HG03066 (cell line): ENCODE results near the gene SPATC1L.
"Not testable (repeated sequence)": the region's sequence is repeated elsewhere in the genome, so short reads cannot be mapped to it uniquely, and the experiment has no call there.

ENCODE experiments used
- ATAC-seq: cut with Tn5 transposase; IDR thresholded peaks from one replicate; pipeline ENCODE4 v1.9.1; 2021; ENCODE audit warnings: low read depth; ENCODE audit not compliant: unreplicated experiment

SPATC1L gene

GRCh38 chr21:46183910-46184624 is at the start of gene SPATC1L:
SPATC1L (minus strand) TSS chr21:46184459; CDS start chr21:46182816, 1,643 bp downstream.
- no peak for ATAC-seq

GRCh38 chr21:46229923-46230260 is 45.6 kb upstream of the SPATC1L start:
- ATAC-seq: no peak

- peak; percentile 29 for ATAC-seq
Measured at GRCh38 chr21:46229133-46229922, 45.1 kb upstream of the SPATC1L start.

- ATAC-seq: peak; percentile 71
Measured at GRCh38 chr21:46228345-46229051, 44.2 kb upstream of the SPATC1L start, which contains the start of gene LSS. LSS (minus strand) TSS chr21:46228774; CDS start chr21:46228745, 29 bp downstream.

GRCh38 chr21:46227811-46228344 is 43.6 kb upstream of the SPATC1L start:
- ATAC-seq: no peak

- ATAC-seq: no peak
Measured at GRCh38 chr21:46226920-46227599, 42.8 kb upstream of the SPATC1L start.

- ATAC-seq: no peak
Measured at GRCh38 chr21:46226146-46226545, 41.9 kb upstream of the SPATC1L start.

- ATAC-seq: not testable (repeated sequence)
Measured at GRCh38 chr21:46223661-46224060, 39.4 kb upstream of the SPATC1L start.

- no peak for ATAC-seq
Measured at GRCh38 chr21:46223217-46223616, 39.0 kb upstream of the SPATC1L start.

- ATAC-seq: no peak
Measured at GRCh38 chr21:46222436-46223116, 38.3 kb upstream of the SPATC1L start.

GRCh38 chr21:46221664-46222435 is 37.6 kb upstream of the SPATC1L start:
- no peak for ATAC-seq

GRCh38 chr21:46220847-46221246 is 36.6 kb upstream of the SPATC1L start:
- no peak for ATAC-seq

GRCh38 chr21:46220275-46220810 is 36.1 kb upstream of the SPATC1L start:
- ATAC-seq: no peak

- no peak for ATAC-seq
Measured at GRCh38 chr21:46219591-46220239, 35.5 kb upstream of the SPATC1L start.

- no peak for ATAC-seq
Measured at GRCh38 chr21:46218906-46219590, 34.8 kb upstream of the SPATC1L start.

- ATAC-seq: no peak
Measured at GRCh38 chr21:46217511-46218196, 33.4 kb upstream of the SPATC1L start.

GRCh38 chr21:46216132-46216747 is 32.0 kb upstream of the SPATC1L start:
- ATAC-seq: no peak
